CD4-positive, alpha-beta T cell (primary cell): Measurements from ENCODE around the gene PDK2. TPM values are rescaled to one million over a fixed set of nuclear protein-coding genes. Genes with fewer than 3 reads are reported as not detected.

Experiments
- ATAC-seq: fragments of 200-7000 bp; cut with Tn5 transposase; one replicate; pipeline ENCODE4 v1.10.0; 2022; ENCODE audit warnings: mild to moderate bottlenecking; ENCODE audit not compliant: poor library complexity
- CTCF ChIA-PET: fragments of 350-600 bp; sonication (Branson Sonifier 250); formaldehyde crosslinking; loops from one replicate; lab custom pipeline; 2021; ENCODE audit warnings: antibody characterized with exemption, inconsistent platforms; lab: Charles Lee
- POLR2A ChIA-PET: fragments of 350-600 bp; sonication (Branson Sonifier 250); formaldehyde crosslinking; loops from one replicate; lab custom pipeline; 2021; ENCODE audit warnings: antibody characterized with exemption, inconsistent platforms; lab: Charles Lee
- DNase-seq, 14 experiments: peaks; one replicate each; pipeline ENCODE4 v3.0.0-alpha.2; 2013 to 2020; ENCODE audit warnings: mixed read lengths in 2 of 14
- H3K27ac ChIP-seq, 2 donors: one replicate each; pipeline versions ENCODE4 v1.5.1 to v1.7.0; 2013; ENCODE audit warnings: low read length in 2 of 2, low read depth in 1 of 2, mild to moderate bottlenecking in 1 of 2
- H3K27me3 ChIP-seq, 2 experiments: 1 replicate in 1 of 2; 2 replicates in 1 of 2; pipeline versions ENCODE4 v1.6.1 to v1.7.0; 2013; ENCODE audit warnings: low read length in 2 of 2, control low read depth in 1 of 2, mild to moderate bottlenecking in 1 of 2, moderate library complexity in 1 of 2; ENCODE audit not compliant: insufficient read depth in 2 of 2, control insufficient read depth in 1 of 2
- H3K36me3 ChIP-seq: one replicate; pipeline ENCODE4 v1.6.1; 2013; ENCODE audit warnings: low read length, control low read depth; ENCODE audit not compliant: insufficient read depth
- H3K4me1 ChIP-seq: one replicate; pipeline ENCODE4 v1.6.1; 2013; ENCODE audit warnings: low read length, control low read depth; ENCODE audit not compliant: insufficient read depth
- H3K4me3 ChIP-seq: one replicate; pipeline ENCODE4 v1.5.1; 2013; ENCODE audit warnings: mild to moderate bottlenecking, low read length, moderate library complexity
- H3K9me3 ChIP-seq, 2 experiments: 1 replicate in 1 of 2; 2 replicates in 1 of 2; pipeline versions ENCODE4 v1.6.1 to v1.7.0; 2013; ENCODE audit warnings: low read length in 2 of 2, mild to moderate bottlenecking in 2 of 2, control low read depth in 1 of 2, moderate library complexity in 1 of 2; ENCODE audit not compliant: control insufficient read depth in 1 of 2, insufficient read depth in 1 of 2
- H3K27ac Mint-ChIP-seq: one replicate; pipeline ENCODE4 v1.8.0; 2020; ENCODE audit warnings: mixed read lengths
- H3K27me3 Mint-ChIP-seq: one replicate; pipeline ENCODE4 v1.8.0; 2021; ENCODE audit warnings: mixed read lengths
- H3K36me3 Mint-ChIP-seq: one replicate; pipeline ENCODE4 v1.8.0; 2021; ENCODE audit warnings: low read depth, mixed read lengths
- H3K4me1 Mint-ChIP-seq: one replicate; pipeline ENCODE4 v1.8.0; 2021; ENCODE audit warnings: low read depth, mixed read lengths
- H3K4me3 Mint-ChIP-seq: one replicate; pipeline ENCODE4 v1.8.0; 2020; ENCODE audit warnings: mild to moderate bottlenecking, mixed read lengths
- H3K9me3 Mint-ChIP-seq: one replicate; pipeline ENCODE4 v1.8.0; 2020; ENCODE audit warnings: mixed read lengths
- intact Hi-C, 2 experiments: fragments of 100-400 bp; cut with DNase I in 1 of 2; cut with micrococcal nuclease in 1 of 2; formaldehyde crosslinking; loops; one replicate each; pipeline versions ENCODE4 v1.15.1 to v1.9.0; 2023 to 2025; cut with DNase I, micrococcal nuclease
- total RNA-seq, 174 experiments: library from RNA in 2 of 174; stranded (reverse) in 2 of 174; gene quantifications; one replicate each; pipeline ENCODE4 v1.2.3 and lab custom pipeline; 2021 to 2026
- TF ChIP-seq, protein P1 (sequence below): fragments of 200-600 bp; IDR thresholded peaks from one replicate; pipeline ENCODE4 v1.8.0; 2022; ENCODE audit warnings: antibody characterized with exemption, mild to moderate bottlenecking

The PDK2 gene
- total RNA-seq, 2 experiments from 2014 or later = 8.7 to 10.1 TPM

GRCh38 chr17:50103252-50103651, 8.1 kb downstream of the PDK2 start:
- DNase-seq (no peak), ATAC-seq (no peak)
- TF ChIP-seq, protein P1, sequence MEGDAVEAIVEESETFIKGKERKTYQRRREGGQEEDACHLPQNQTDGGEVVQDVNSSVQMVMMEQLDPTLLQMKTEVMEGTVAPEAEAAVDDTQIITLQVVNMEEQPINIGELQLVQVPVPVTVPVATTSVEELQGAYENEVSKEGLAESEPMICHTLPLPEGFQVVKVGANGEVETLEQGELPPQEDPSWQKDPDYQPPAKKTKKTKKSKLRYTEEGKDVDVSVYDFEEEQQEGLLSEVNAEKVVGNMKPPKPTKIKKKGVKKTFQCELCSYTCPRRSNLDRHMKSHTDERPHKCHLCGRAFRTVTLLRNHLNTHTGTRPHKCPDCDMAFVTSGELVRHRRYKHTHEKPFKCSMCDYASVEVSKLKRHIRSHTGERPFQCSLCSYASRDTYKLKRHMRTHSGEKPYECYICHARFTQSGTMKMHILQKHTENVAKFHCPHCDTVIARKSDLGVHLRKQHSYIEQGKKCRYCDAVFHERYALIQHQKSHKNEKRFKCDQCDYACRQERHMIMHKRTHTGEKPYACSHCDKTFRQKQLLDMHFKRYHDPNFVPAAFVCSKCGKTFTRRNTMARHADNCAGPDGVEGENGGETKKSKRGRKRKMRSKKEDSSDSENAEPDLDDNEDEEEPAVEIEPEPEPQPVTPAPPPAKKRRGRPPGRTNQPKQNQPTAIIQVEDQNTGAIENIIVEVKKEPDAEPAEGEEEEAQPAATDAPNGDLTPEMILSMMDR = no peak
- intact Hi-C loops = no loop called here
- H3K36me3 Mint-ChIP-seq = peaks cover 50% of the 10 kb centered on the region
- Histone ChIP-seq H3K4me3 (no peak overlapping the region), H3K9me3 (no peaks in the 10 kb centered on the region), H3K27ac (no peak overlapping the region), H3K36me3 (peaks cover 47% of the 10 kb centered on the region), H3K27me3 (no peaks in the 10 kb centered on the region), H3K4me1 (no peaks in the 10 kb centered on the region)
- no peak overlapping the region for H3K27ac Mint-ChIP-seq
- no peak overlapping the region for H3K4me3 Mint-ChIP-seq
- ChIA-PET CTCF (interaction anchor here (1.7 to 2.4 kb wide), 2 partner anchors 9 to 12 kb away, joined by 4 to 9 read pairs; no protein-coding TSS in a partner anchor), POLR2A (interaction anchor here (1.2 kb wide), 1 partner anchor 9 kb away, joined by 4 read pairs; no protein-coding TSS in a partner anchor)
- H3K9me3 Mint-ChIP-seq = no peaks in the 10 kb centered on the region
- peaks cover 12% of the 10 kb centered on the region for H3K4me1 Mint-ChIP-seq
- H3K27me3 Mint-ChIP-seq = no peaks in the 10 kb centered on the region

DNA sequence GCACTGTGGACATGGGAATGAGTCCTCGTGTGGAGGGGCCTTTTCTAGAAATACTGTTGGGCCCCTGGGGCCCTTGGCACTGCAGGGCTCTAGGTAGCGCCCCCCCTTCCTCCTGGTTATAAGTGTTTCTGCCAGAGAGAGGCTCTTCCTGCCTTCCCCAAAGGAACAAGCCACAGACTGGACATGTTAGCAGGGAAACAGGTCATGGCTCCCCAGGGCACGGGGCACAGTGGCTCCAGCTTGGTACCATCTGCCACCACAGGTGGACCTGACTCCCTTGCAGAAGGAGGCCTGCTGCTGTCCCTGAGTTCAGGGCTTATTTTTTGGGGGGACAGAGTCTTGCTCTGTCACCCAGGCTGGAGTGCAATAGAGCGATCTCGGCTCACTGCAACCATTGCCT, 8.8 kb downstream of the PDK2 start:
- DNase-seq (no peak), ATAC-seq (no peak)
- Histone ChIP-seq H3K4me3 (no peak overlapping the region), H3K9me3 (no peaks in the 10 kb centered on the region), H3K27ac (no peak overlapping the region), H3K27me3 (no peaks in the 10 kb centered on the region), H3K4me1 (no peaks in the 10 kb centered on the region), H3K36me3 (peaks cover 47% of the 10 kb centered on the region)
- H3K4me1 Mint-ChIP-seq = peaks cover 12% of the 10 kb centered on the region
- no peak overlapping the region for H3K27ac Mint-ChIP-seq
- peaks cover 48% of the 10 kb centered on the region for H3K36me3 Mint-ChIP-seq
- no peaks in the 10 kb centered on the region for H3K27me3 Mint-ChIP-seq
- ChIA-PET CTCF (interaction anchor here (1.7 to 2.4 kb wide), 2 partner anchors 10 to 11 kb away, joined by 4 to 9 read pairs; no protein-coding TSS in a partner anchor), POLR2A (interaction anchor here (1.2 kb wide), 1 partner anchor 10 kb away, joined by 4 read pairs; no protein-coding TSS in a partner anchor)
- intact Hi-C loops = no loop called here
- no peaks in the 10 kb centered on the region for H3K9me3 Mint-ChIP-seq
- TF ChIP-seq, protein P1 = no peak
- H3K4me3 Mint-ChIP-seq = no peak overlapping the region

DNA sequence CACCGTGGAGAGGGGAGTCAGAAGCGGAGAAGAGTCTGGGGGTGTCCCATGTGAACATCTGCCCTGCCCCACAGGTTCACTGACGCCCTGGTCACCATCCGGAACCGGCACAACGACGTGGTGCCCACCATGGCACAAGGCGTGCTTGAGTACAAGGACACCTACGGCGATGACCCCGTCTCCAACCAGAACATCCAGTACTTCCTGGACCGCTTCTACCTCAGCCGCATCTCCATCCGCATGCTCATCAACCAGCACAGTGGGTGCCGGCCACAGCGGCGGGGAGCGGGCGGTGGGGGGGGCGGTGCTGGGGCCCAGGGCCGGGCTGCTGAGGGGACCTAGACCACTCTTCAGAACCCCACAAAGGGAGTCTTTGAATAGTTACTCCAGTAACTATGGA, 10.7 kb downstream of the PDK2 start:
- TF ChIP-seq, protein P1 = no peak
- H3K27me3 Mint-ChIP-seq = no peaks in the 10 kb centered on the region
- H3K36me3 Mint-ChIP-seq = peaks cover 39% of the 10 kb centered on the region
- no peaks in the 10 kb centered on the region for H3K9me3 ChIP-seq
- intact Hi-C loops = no loop called here
- H3K4me1 Mint-ChIP-seq = peaks cover under 1% of the 10 kb centered on the region
- no peak overlapping the region for H3K4me3 Mint-ChIP-seq
- ChIA-PET CTCF (no interaction called here), POLR2A (no interaction called here)
- H3K27me3 ChIP-seq = no peaks in the 10 kb centered on the region
- no peak overlapping the region for H3K4me3 ChIP-seq
- no peak overlapping the region for H3K27ac Mint-ChIP-seq
- H3K27ac ChIP-seq = no peak overlapping the region
- ATAC-seq (no peak), DNase-seq (no peak)
- no peaks in the 10 kb centered on the region for H3K4me1 ChIP-seq
- H3K36me3 ChIP-seq = peaks cover 41% of the 10 kb centered on the region
- H3K9me3 Mint-ChIP-seq = no peaks in the 10 kb centered on the region
